Stimulated activated CD4-positive, alpha-beta T cell treated with anti-CD3 and anti-CD28 coated beads, Interleukin-1b, Interleukin-23, amount 100 ng/mL, for 4 hours (primary cell): ENCODE measurements around the gene HS3ST2.
"Not testable (repeated sequence)": the region's sequence is repeated elsewhere in the genome, so short reads cannot be mapped to it uniquely, and the experiment has no call there.

Experiments used
- DNase-seq, 2 donors: peaks; one replicate each; pipeline ENCODE4 v3.0.0-alpha.2; 2020; ENCODE audit warnings: low read depth in 2 of 2

HS3ST2 gene

DNA sequence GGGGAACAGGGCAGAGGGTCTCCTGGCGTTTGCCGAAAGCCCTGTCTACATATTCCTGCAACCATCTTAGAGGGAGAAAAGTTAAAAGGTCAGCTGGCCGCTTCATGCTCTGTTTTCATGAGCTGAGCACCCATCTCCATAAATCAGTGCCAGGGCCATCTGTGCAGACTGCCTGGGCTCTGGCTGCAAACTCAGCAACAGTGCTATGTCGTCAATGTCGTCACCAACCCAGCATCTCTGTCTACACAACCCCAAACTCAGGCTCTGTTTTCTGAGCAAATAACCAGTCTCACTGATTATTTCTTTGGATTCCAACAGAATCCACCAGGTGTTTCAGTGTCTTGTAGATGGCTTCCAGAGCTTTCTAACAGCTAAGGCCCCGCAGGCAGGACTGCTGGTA lies 65.0 kb downstream of the HS3ST2 start:
- DNase-seq, result no peak

DNA sequence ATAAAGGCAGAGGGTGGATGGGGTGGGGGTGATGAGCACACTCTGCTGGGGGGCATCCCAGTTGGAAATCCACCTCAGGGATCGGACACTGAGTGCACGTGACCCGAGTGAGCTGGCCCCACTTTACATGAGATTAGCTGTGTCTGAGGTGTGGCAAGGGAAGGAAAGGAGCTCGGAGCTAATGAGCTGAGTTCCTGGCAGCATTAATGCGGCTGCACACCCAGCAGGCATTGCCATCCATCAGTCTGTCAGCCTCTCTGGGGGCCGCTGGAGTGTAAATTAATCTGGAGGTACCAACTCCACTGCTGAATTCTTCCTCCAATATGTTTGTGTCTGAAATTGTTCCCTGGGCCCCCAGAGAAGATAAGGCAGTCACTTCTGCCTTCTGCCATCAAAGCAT lies 65.5 kb downstream of the HS3ST2 start:
- DNase-seq, result no peak

DNA sequence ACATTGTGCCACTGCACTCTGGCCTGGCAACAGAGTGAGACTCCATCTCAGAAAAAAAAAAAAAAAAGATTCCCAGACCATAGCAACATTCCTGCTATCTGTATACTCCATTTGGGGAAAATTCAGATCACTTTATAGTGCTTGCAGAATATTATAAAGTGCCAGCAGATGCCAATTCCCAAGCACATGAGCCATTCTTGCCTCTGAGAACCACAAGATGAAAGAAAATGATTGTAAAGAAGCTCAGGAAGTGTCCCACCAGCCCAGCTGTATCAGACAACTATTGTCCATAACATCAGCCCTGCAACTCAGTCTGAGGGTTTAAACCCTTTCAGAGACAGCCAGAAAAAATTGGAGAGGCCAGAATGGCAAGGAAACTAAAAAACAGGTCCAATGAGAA lies 69.0 kb downstream of the HS3ST2 start:
- no peak for DNase-seq

DNA sequence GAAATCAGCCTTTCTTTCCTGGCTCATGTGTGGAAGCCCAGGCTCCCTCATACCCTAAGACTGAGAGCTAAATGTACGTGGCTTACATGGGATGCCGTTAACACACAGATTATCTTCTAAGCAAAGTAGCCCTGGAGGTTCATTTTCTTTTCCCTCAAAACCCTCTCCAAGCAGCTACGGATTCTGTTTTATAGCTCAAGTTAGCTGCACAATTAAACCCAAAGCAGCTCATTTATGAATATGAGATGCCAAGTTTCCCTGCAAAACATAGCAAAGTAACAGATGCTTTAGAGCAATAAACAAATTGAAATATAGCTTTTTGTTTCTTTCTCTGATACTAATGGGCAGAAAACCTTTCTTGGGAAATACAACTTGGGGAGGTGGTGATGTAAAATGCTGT lies 72.0 kb downstream of the HS3ST2 start:
- no peak for DNase-seq

DNA sequence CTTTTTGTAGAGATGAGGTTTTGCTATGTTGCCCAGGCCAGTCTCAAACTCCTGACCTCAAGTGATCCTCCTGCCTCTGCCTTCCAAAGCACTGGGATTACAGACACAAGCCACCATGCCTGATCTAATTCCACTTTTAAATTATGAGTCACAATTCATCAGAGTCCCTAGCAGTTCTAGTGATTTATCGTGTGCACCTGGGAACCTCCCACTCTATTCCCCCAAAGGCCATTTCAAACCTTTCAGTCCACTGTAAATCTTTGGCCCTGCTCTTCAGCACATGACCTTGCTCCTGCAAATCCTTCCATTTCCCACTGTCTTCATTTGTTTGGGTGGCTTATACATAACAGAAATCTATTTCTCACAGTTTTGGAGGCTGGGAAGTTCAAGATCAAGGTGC lies 73.0 kb downstream of the HS3ST2 start:
- DNase-seq, result no peak

DNA sequence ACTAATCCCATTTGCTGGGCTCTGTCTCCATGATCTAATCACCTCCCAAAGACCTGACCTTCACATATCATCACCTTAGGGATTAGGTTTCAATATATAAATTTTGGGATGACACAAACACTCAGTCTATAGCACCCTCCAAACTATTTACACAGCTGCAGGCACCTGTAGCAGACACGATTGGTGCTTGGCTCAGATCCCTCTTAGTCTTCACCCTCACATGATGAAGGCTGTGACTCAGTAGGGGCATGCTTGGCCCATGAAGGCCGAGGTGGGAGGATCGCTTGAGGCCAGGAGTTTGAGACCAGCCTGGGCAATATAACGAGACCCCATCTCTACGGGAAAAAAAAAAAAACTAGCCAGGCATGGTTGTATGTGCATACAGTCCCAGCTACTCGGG lies 73.5 kb downstream of the HS3ST2 start:
- DNase-seq, result no peak

DNA sequence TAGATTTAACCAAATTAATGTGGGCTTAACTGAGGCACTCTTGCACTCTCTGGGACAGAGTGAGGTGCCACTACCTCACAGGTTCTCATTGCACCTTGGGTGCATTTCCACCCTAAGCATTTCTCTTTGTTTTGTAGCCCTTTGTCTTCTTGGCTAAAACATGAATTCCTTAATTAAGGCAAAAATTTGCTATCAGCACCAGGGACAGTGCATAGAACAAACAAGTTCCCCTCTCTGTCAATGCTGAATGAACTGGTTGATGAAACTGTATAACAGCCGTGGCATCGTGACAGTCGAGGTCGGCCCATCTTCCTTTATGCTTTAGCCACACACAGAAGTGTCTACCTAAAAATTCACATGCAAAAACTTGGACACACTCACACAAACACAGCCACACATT lies 74.8 kb downstream of the HS3ST2 start:
- DNase-seq, result no peak

DNA sequence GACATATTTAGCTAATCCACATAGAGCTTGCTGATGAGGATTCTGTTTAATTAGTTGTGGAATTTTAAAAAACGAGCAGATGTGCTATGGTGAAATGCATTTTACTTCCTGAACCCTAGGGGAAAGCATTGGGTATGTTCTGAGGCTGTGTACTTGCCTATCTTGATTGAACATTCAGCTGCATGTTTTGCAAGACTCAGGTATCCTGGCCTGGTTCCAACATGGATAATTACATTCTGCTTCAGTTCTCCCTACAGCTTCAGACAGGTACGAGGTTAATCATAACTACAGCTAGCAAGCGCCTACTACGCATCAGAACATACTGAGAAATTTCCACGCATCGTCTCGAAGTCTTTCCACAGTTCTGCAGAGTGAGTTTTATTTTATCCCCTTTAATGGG lies 77.0 kb downstream of the HS3ST2 start:
- DNase-seq, result no peak

DNA sequence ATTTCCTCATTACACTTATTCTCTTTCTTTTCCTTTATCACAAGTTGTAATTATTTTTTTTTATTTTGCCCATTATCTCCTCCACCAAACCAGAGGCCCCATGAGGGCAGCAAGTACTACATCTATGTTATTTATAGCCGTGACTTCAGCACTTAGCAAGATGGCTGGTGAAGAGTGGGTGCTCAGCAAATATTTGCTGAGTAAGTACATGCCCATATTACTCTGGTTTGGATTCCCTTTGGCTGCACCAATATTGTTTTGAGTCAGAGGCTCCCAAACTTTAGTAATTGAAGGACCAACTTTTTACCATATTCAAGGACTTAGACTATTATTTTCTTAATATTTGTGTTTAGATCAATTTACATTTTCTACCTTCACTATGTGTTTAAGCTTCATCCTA lies 83.2 kb downstream of the HS3ST2 start:
- DNase-seq, result no peak

DNA sequence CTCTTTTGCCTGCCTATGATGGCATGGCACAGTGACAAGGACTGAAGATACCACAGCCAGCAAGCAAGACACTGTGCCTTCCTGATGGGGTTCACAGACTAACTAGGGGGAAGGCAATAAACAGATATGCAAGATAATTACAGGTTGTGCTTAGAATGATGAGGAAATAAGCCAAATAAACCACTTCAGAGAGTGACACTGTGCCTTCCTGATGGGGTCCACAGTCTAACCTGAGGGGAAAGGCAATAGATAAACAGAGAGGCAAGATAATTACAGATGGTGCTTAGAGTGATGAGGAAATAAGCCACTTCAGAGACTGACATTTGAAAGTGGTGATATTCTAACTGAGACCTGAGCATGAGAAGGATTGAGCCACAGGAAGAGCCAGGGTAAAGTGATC lies 84.2 kb downstream of the HS3ST2 start:
- no peak for DNase-seq

DNA sequence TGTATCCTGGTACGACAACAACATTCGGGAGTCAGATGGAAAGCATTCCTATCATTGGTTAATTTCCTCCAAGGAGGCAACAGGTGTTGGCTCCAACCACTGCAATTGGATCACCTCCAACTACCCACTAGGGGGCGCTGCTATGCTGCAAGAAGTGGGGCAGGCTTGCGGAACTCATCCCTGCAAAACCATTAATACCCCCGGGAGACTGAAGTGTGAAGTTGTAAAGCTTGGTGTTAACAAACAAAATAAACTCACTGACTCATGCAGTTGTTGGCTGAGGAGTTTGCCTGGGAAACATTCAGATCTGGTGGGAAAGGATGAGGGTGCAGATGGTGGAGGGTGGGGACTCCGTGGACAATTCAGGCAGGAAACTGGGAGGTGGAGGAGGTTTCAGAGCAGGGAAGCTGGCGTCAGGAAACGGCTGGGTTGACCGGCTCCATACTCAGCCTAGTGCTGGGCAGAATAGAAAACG lies 84.9 kb downstream of the HS3ST2 start:
- peak; percentile 9 to 30 for DNase-seq

DNA sequence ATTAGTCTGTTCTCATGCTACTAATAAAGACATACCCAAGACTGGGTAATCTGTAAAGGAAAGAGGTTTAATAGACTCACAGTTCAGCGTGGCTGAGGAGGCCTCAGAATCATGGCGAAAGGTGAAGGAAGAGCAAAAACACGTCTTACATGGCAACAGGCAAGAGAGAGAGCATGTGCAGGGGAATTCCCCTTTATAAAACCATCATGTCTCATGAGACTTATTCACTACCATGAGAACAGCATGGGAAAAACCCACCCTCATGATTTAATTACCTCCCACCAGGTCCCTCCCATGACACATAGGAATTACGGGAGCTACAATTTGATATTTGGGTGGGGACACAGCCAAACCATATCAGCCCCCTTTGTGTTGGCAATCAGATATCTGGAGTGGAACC lies 85.6 kb downstream of the HS3ST2 start:
- not testable (repeated sequence) for DNase-seq

DNA sequence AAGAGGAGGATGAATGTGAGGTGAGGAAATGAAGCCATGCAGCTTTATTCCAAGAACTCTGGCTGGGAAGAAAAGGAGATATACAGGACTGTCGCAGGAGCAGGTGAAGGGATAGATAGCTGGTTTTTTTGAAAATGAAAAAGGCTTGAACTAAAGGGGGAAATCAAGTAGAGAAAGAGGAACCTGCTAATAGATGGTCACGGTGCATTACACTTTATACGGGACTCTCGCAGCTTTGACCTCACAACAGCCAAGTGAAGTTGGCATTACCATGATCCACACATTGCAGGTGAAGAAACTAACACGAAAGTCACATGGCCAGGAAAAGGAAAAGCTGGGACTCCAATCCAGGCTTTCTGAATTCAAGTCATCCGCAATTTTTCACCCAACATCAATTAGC lies 86.9 kb downstream of the HS3ST2 start:
- DNase-seq, result no peak

DNA sequence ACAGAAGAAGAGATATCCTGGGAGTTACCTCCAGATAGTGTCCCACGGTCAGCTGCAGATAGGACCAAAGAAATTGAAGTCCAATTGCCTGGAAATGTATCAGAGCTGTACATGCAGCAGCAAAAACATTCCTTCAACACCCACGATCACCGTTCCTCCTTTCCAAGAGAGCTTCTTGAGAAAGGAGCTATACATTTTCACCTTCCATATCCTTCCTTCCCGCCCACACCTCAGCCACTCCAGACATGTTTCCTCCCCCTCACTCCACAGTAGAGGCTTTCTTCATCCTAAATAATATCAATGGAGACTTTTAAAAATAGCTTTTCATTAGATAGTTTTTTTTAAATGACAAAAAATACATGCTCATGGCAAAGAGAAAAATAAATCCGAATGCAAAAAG lies 87.6 kb downstream of the HS3ST2 start:
- DNase-seq, result no peak

DNA sequence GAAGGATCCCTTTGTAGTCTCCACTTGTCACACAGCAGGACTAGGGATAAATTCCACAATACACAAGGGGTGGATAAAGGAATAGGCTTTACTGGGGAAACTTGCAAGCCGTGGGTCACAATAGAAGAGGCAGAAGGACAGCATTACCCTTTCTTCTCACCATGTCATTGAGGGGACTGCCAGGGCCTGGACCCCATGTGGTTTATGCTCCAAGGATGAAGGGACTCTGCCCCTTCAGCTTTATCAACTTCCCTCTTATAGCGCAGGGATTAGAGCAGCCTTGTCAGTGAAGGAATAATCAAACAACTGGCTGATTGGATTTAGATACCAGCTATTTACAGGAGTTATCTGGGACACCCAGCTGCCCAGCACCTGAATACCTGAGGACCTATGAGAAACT lies 89.8 kb downstream of the HS3ST2 start:
- DNase-seq, result no peak

DNA sequence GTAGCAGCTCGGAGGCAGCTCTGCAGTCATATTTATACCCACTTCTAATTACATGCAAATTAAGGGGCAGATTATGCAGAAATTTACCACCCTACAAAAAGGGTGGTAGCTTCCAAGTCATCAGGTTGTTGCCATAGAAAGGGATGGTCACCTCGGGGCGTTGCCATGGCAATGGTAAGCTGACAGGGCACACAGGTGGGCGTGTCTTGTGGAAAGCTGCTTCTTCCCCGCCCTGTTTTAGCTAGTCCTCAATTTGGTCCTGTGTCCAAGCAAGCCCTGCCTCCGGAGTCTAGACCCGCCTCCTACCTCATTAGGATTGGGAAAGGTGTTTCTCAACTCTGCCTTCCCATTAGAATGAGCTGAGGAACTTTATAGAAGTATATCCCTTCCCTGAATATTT lies 98.7 kb downstream of the HS3ST2 start:
- DNase-seq, result no peak

DNA sequence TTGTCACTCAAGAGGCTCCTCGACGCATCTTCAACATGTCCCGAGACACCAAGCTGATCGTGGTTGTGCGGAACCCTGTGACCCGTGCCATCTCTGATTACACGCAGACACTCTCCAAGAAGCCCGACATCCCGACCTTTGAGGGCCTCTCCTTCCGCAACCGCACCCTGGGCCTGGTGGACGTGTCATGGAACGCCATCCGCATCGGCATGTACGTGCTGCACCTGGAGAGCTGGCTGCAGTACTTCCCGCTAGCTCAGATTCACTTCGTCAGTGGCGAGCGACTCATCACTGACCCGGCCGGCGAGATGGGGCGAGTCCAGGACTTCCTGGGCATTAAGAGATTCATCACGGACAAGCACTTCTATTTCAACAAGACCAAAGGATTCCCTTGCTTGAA lies 101.0 kb downstream of the HS3ST2 start:
- DNase-seq, result no peak

DNA sequence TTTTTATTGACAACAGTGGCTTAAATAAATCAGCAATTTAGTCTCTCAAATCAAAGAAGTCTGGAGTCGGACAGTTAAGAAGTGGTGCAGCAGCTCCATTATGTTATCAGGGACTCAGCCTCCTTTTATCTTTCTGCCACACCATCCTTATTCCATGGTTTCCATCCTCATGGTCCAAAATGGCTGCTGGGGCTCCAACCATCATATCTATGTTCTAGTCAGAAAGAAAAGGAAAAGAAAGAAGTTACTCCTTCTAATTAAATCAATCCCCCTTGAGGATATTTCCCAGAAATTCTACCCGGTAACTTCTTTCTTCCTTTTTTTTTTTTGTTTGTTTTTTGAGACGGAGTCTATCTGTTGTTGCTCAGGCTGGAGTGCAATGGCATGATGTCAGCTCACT lies 109.5 kb downstream of the HS3ST2 start:
- DNase-seq, result no peak

DNA sequence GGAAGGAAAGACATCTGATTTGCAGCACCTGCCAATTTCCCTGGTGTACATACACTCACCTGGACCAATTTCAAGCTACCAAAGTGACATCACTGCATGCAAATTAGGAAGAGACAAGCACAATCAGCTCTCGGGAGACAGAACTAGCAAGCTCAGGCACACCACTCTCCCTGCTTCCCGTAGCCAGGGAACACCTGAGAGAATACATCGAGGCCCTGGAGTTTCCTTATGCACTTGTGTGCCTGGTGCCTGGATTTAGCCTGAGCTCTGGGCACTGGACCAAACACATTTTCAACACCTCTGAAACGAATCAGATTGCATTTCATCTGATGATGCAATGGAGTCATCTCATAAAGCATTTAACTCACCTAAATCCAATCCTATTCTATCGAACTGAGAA lies 110.5 kb downstream of the HS3ST2 start:
- no peak for DNase-seq

DNA sequence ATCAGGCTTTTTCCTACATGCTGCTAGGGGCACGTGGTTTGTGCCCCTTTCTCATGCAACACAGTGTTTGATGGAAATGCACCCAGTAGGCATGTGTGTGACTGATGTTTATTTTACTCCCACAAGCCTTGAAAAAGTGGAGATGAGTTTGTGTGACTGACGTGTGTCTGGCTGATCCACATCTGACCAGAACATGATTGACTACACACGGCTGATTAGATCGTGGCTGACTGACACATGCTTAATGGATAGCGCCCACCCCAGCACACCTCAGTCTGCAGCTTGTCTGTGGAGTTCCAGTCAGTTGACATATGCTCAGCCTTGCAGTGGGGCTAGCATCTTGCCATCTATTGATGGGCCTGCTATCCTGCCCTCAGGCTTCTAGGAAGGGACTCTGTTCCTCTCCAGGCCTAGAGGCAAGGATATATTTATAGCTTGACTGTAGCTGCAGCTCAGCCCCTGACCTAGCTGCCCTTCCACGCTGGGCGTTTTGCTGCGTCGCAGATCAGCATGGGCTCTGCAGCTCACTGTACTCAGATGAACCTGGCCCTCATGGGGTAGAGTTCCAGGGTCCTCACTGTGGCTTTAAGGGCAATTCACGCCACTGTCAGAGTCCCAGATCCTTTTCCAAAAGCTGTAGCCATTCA lies 112.3 kb downstream of the HS3ST2 start:
- DNase-seq, result no peak

DNA sequence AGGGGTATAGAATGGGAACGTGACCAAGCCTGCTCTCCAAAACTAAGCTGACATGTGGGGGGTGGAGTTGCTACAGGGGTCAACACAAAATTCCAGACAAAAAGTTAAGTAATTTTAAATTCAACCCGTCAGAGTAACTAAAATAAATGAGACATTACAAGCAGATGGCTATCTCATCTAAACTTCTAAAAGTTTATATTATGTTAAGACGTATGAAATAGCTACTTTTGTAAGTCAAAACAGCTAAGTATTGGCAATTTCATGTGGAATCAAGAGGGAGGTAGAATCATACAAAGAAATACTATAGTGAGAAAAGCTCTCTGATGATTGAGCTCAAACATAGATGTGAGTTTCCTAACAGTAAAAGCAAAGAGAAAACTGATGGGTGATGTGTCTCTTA lies 113.3 kb downstream of the HS3ST2 start:
- DNase-seq, result no peak

DNA sequence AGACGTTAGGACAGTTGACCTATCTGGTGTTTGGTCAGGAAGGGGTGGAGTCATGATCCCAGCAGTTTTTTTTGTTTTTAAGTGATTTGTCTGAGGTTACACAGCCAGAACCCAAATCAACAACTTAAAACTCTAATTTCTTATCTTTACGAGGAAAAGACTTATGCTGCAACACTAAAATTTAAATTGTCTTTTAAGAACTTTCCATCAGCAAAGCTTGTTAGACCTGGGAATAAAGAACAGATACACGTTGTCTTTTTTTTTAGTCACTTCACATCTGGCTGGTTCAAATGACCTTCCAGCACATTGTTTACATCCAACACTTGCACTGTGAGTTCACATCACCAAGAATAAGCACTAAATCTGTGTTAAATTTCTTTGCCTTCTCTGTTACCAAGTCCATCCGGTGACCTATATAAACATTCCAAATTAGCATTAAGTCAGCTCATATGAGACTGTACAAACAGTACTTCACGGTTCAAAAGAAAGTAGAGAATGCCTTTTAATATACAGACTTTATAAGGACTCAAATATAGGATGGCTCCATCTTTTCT lies 115.0 kb downstream of the HS3ST2 start:
- DNase-seq, result no peak

DNA sequence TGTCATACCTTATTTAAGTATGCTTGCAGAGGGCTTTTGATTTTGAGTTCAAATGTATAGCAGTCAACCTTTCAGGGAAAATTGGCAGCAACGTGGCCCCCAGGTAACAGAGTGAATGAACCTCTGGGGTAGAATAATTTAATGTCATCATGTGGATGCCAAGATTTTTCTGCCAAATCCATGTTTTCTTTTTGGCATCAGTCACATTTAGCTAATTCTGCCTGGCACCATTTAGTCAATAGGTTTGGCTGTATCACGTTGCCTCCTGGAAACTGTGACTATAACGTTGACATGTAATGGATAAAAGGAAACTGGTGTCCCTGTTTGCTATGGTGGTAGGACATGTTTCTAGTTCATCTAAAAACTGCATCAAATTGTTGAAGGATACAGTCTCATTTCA lies 115.5 kb downstream of the HS3ST2 start:
- no peak for DNase-seq
